Skeletal muscle satellite cell (primary cell): ENCODE results near the gene PPP2R2D.
"Not testable (repeated sequence)": the region's sequence is repeated elsewhere in the genome, so short reads cannot be mapped to it uniquely, and the experiment has no call there.

Source experiments
- H3K27me3 ChIP-seq: 2 replicates; pipeline ENCODE4 v1.7.0; 2013; ENCODE audit warnings: low read length; ENCODE audit not compliant: control insufficient read depth, insufficient read depth
- H3K36me3 ChIP-seq: 2 replicates; pipeline ENCODE4 v1.7.0; 2013; ENCODE audit warnings: mild to moderate bottlenecking, control low read depth, low read length; ENCODE audit not compliant: insufficient read depth
- H3K4me1 ChIP-seq: 2 replicates; pipeline ENCODE4 v1.7.0; 2013; ENCODE audit warnings: low read length; ENCODE audit not compliant: control insufficient read depth, insufficient read depth
- H3K4me2 ChIP-seq: 2 replicates; pipeline ENCODE4 v1.7.0; 2013; ENCODE audit warnings: mild to moderate bottlenecking, low read length
- H3K4me3 ChIP-seq: 2 replicates; pipeline ENCODE4 v1.7.0; 2013; ENCODE audit warnings: low read length
- H3K9ac ChIP-seq: 2 replicates; pipeline ENCODE4 v1.7.0; 2013; ENCODE audit warnings: mild to moderate bottlenecking, low read depth, low read length, moderate library complexity
- H3K9me3 ChIP-seq: replicated peaks from 2 replicates; pipeline ENCODE4 v1.7.0; 2013; ENCODE audit warnings: mild to moderate bottlenecking, control low read depth, low read length

The PPP2R2D gene

GRCh38 chr10:131915990-131916766 is 15.4 kb downstream of the PPP2R2D start:
- Histone ChIP-seq H3K4me3 (no peak overlapping the region), H3K4me2 (no peak overlapping the region), H3K27me3 (no peaks in the 10 kb centered on the region), H3K9me3 (no peaks in the 10 kb centered on the region), H3K4me1 (peaks cover 2% of the 10 kb centered on the region), H3K36me3 (peaks cover 12% of the 10 kb centered on the region), H3K9ac (no peak overlapping the region)

- H3K27me3 ChIP-seq, H3K4me3 ChIP-seq, H3K4me1 ChIP-seq, H3K36me3 ChIP-seq, H3K9ac ChIP-seq, H3K9me3 ChIP-seq, H3K4me2 ChIP-seq: not testable (repeated sequence)
These were observed 16.0 kb downstream of the PPP2R2D start for GRCh38 chr10:131916767-131917160.

GRCh38 chr10:131917496-131917895 is 16.7 kb downstream of the PPP2R2D start:
- H3K9ac ChIP-seq, H3K9me3 ChIP-seq, H3K4me3 ChIP-seq, H3K4me1 ChIP-seq, H3K27me3 ChIP-seq, H3K36me3 ChIP-seq, H3K4me2 ChIP-seq: not testable (repeated sequence)

GRCh38 chr10:131919461-131919860 is 18.7 kb downstream of the PPP2R2D start:
- H3K4me1 ChIP-seq, H3K4me2 ChIP-seq, H3K27me3 ChIP-seq, H3K4me3 ChIP-seq, H3K9ac ChIP-seq, H3K9me3 ChIP-seq, H3K36me3 ChIP-seq: not testable (repeated sequence)

GRCh38 chr10:131920151-131920550 is 19.3 kb downstream of the PPP2R2D start:
- Histone ChIP-seq H3K36me3 (no peaks in the 10 kb centered on the region), H3K4me2 (no peak overlapping the region), H3K9me3 (no peaks in the 10 kb centered on the region), H3K27me3 (no peaks in the 10 kb centered on the region), H3K4me1 (no peaks in the 10 kb centered on the region), H3K9ac (no peak overlapping the region), H3K4me3 (no peak overlapping the region)

- H3K27me3 ChIP-seq: no peaks in the 10 kb centered on the region
- H3K9me3 ChIP-seq: no peaks in the 10 kb centered on the region
- no peaks in the 10 kb centered on the region for H3K4me1 ChIP-seq
- H3K4me2 ChIP-seq: no peak overlapping the region
- no peak overlapping the region for H3K9ac ChIP-seq
- no peaks in the 10 kb centered on the region for H3K36me3 ChIP-seq
- H3K4me3 ChIP-seq: no peak overlapping the region
These were observed 19.9 kb downstream of the PPP2R2D start for GRCh38 chr10:131920693-131921092.

- Histone ChIP-seq H3K4me3 (no peak overlapping the region), H3K36me3 (no peaks in the 10 kb centered on the region), H3K4me1 (no peaks in the 10 kb centered on the region), H3K27me3 (no peaks in the 10 kb centered on the region), H3K4me2 (no peak overlapping the region), H3K9ac (no peak overlapping the region), H3K9me3 (no peaks in the 10 kb centered on the region)
These were observed 20.4 kb downstream of the PPP2R2D start for GRCh38 chr10:131921184-131921583.

GRCh38 chr10:131923038-131923756 is 22.4 kb downstream of the PPP2R2D start:
- H3K4me3 ChIP-seq: no peak overlapping the region
- H3K27me3 ChIP-seq: no peaks in the 10 kb centered on the region
- H3K4me2 ChIP-seq: no peak overlapping the region
- H3K36me3 ChIP-seq: no peaks in the 10 kb centered on the region
- H3K9ac ChIP-seq: no peak overlapping the region
- peaks cover 4% of the 10 kb centered on the region for H3K4me1 ChIP-seq
- H3K9me3 ChIP-seq: no peaks in the 10 kb centered on the region

- no peaks in the 10 kb centered on the region for H3K9me3 ChIP-seq
These were observed 24.3 kb downstream of the PPP2R2D start for GRCh38 chr10:131925011-131925649.

GRCh38 chr10:131925716-131926115 is 24.9 kb downstream of the PPP2R2D start:
- no peaks in the 10 kb centered on the region for H3K27me3 ChIP-seq
- H3K4me1 ChIP-seq: peaks cover 26% of the 10 kb centered on the region
- no peaks in the 10 kb centered on the region for H3K36me3 ChIP-seq
- H3K9me3 ChIP-seq: no peaks in the 10 kb centered on the region
- H3K4me2 ChIP-seq: no peak overlapping the region
- H3K9ac ChIP-seq: no peak overlapping the region
- no peak overlapping the region for H3K4me3 ChIP-seq

More at GRCh38 chr10:131925011-131925649, 24.3 kb downstream of the PPP2R2D start:
- Histone ChIP-seq H3K4me1 (peaks cover 20% of the 10 kb centered on the region), H3K4me3 (no peak overlapping the region), H3K36me3 (no peaks in the 10 kb centered on the region), H3K9ac (no peak overlapping the region), H3K4me2 (no peak overlapping the region), H3K27me3 (no peaks in the 10 kb centered on the region)

- H3K4me3 ChIP-seq: no peak overlapping the region
- H3K9me3 ChIP-seq: no peaks in the 10 kb centered on the region
- H3K36me3 ChIP-seq: no peaks in the 10 kb centered on the region
- H3K9ac ChIP-seq: no peak overlapping the region
- peaks cover 31% of the 10 kb centered on the region for H3K4me1 ChIP-seq
- no peaks in the 10 kb centered on the region for H3K27me3 ChIP-seq
- no peak overlapping the region for H3K4me2 ChIP-seq
These were observed 25.4 kb downstream of the PPP2R2D start for GRCh38 chr10:131926253-131926652.
